HEK293T (cell line): Measurements from ENCODE around the gene ZNF358.

Source experiments
- CTCF ChIA-PET: fragments of 350-600 bp; formaldehyde crosslinking; extraction: SDS; loops from one replicate; lab custom pipeline; 2021; ENCODE audit warnings: antibody characterized with exemption, inconsistent platforms; lab: Yijun Ruan, JAX
- POLR2A ChIA-PET: fragments of 350-600 bp; formaldehyde crosslinking; extraction: SDS; loops from one replicate; lab custom pipeline; 2020; ENCODE audit warnings: antibody characterized with exemption, inconsistent platforms; lab: Yijun Ruan, JAX
- DNase-seq: peaks from one replicate; pipeline ENCODE4 v3.0.0; 2012; ENCODE audit warnings: mixed read lengths; ENCODE audit errors: extremely low spot score
- ARNT ChIP-seq: fragments of 450-650 bp; IDR thresholded peaks from 2 replicates; pipeline ENCODE4 v1.6.1; 2017; ENCODE audit warnings: mild to moderate bottlenecking
- BHLHE40 ChIP-seq: fragments of 450-650 bp; IDR thresholded peaks from 2 replicates; pipeline ENCODE4 v1.6.1; 2016; ENCODE audit warnings: mild to moderate bottlenecking, moderate library complexity, borderline replicate concordance
- CTBP1 ChIP-seq: fragments of 450-650 bp; IDR thresholded peaks from 2 replicates; pipeline ENCODE4 v1.6.1; 2016; ENCODE audit warnings: borderline replicate concordance
- ELF4 ChIP-seq: fragments of 450-650 bp; IDR thresholded peaks from 2 replicates; pipeline ENCODE4 v1.6.1; 2017; ENCODE audit warnings: antibody characterized with exemption
- FOXA1 ChIP-seq: fragments of 450-650 bp; IDR thresholded peaks from 2 replicates; pipeline ENCODE4 v1.6.1; 2016; ENCODE audit warnings: mild to moderate bottlenecking
- FOXK2 ChIP-seq: fragments of 450-650 bp; IDR thresholded peaks from 2 replicates; pipeline ENCODE4 v1.6.1; 2016; ENCODE audit warnings: mild to moderate bottlenecking
- FOXM1 ChIP-seq: fragments of 450-650 bp; IDR thresholded peaks from 2 replicates; pipeline ENCODE4 v1.6.1; 2017; ENCODE audit warnings: mild to moderate bottlenecking, borderline replicate concordance
- HDGF ChIP-seq: fragments of 450-650 bp; IDR thresholded peaks from 2 replicates; pipeline ENCODE4 v1.6.1; 2017; ENCODE audit warnings: antibody characterized with exemption, borderline replicate concordance
- L3MBTL2 ChIP-seq: fragments of 450-650 bp; conservative IDR thresholded peaks from 2 replicates; pipeline ENCODE4 v1.6.1; 2016; ENCODE audit warnings: mild to moderate bottlenecking
- LEF1 ChIP-seq: fragments of 450-650 bp; IDR thresholded peaks from 2 replicates; pipeline ENCODE4 v1.6.1; 2017; ENCODE audit warnings: mild to moderate bottlenecking, borderline replicate concordance
- NFRKB ChIP-seq: fragments of 450-650 bp; IDR thresholded peaks from 2 replicates; pipeline ENCODE4 v1.6.1; 2016; ENCODE audit warnings: mild to moderate bottlenecking, moderate library complexity
- PKNOX1 ChIP-seq: fragments of 450-650 bp; IDR thresholded peaks from 2 replicates; pipeline ENCODE4 v1.6.1; 2016
- SP1 ChIP-seq: fragments of 450-650 bp; IDR thresholded peaks from 2 replicates; pipeline ENCODE4 v1.6.1; 2017
- SUZ12 ChIP-seq: fragments of 450-650 bp; IDR thresholded peaks from 2 replicates; pipeline ENCODE4 v1.6.1; 2016; ENCODE audit warnings: mild to moderate bottlenecking
- TARDBP ChIP-seq: fragments of 450-650 bp; IDR thresholded peaks from 2 replicates; pipeline ENCODE4 v1.6.1; 2016
- ZNF384 ChIP-seq: fragments of 450-650 bp; IDR thresholded peaks from 2 replicates; pipeline ENCODE4 v1.6.1; 2016

Gene ZNF358

GRCh38 chr19:7558667-7559066 is 42.8 kb downstream of the ZNF358 start:
- TF ChIP-seq NFRKB (no peak), TARDBP (no peak), CTBP1 (no peak), BHLHE40 (no peak), HDGF (no peak), FOXK2 (no peak)
- POLR2A ChIA-PET, result no interaction called here
- CTCF ChIA-PET, result interaction anchor here (1.2 kb wide), 1 partner anchor 10 kb away, joined by 3 read pairs; no protein-coding TSS in a partner anchor
- DNase-seq, result no peak

GRCh38 chr19:7559102-7559501 is 43.2 kb downstream of the ZNF358 start:
- no peak for TF ChIP-seq CTBP1
- no peak for TF ChIP-seq BHLHE40
- no peak for TF ChIP-seq FOXM1
- TF ChIP-seq NFRKB, result no peak
- no peak for TF ChIP-seq TARDBP
- no peak for TF ChIP-seq PKNOX1
- no peak for TF ChIP-seq ELF4
- TF ChIP-seq ARNT, result no peak
- no peak for TF ChIP-seq FOXA1
- no peak for TF ChIP-seq SUZ12
- TF ChIP-seq SP1, result no peak
- no peak for TF ChIP-seq FOXK2
- TF ChIP-seq L3MBTL2, result no peak
- TF ChIP-seq ZNF384, result no peak
- TF ChIP-seq HDGF, result no peak
- TF ChIP-seq LEF1, result no peak
- no peak for DNase-seq
- CTCF ChIA-PET, result interaction anchor here (1.2 to 1.4 kb wide), 2 partner anchors 9 kb away, joined by 3 to 5 read pairs; no protein-coding TSS in a partner anchor
- POLR2A ChIA-PET, result interaction anchor here (1.1 kb wide), 1 partner anchor 122 kb away, joined by 3 read pairs; the partner anchor contains the start of gene TRAPPC5

- no peak for TF ChIP-seq HDGF
- TF ChIP-seq BHLHE40, result no peak
- TF ChIP-seq LEF1, result no peak
- TF ChIP-seq SUZ12, result no peak
- TF ChIP-seq ZNF384, result no peak
- POLR2A ChIA-PET, result no interaction called here
- CTCF ChIA-PET, result interaction anchor here (1.4 kb wide), 1 partner anchor 8 kb away, joined by 5 read pairs; no protein-coding TSS in a partner anchor
- DNase-seq, result no peak
These were observed 44.4 kb downstream of the ZNF358 start for GRCh38 chr19:7560255-7560654.

- no peak for TF ChIP-seq SUZ12
- TF ChIP-seq FOXK2, result no peak
- TF ChIP-seq ZNF384, result no peak
- no peak for TF ChIP-seq PKNOX1
- no peak for TF ChIP-seq BHLHE40
- no peak for TF ChIP-seq HDGF
- TF ChIP-seq FOXM1, result no peak
- no peak for TF ChIP-seq LEF1
- no peak for TF ChIP-seq CTBP1
- no peak for TF ChIP-seq FOXA1
- no peak for TF ChIP-seq ELF4
- no peak for TF ChIP-seq NFRKB
- no peak for TF ChIP-seq L3MBTL2
- no peak for TF ChIP-seq TARDBP
- TF ChIP-seq SP1, result no peak
- ChIA-PET CTCF (no interaction called here), POLR2A (no interaction called here)
- no peak for DNase-seq
These were observed 45.4 kb downstream of the ZNF358 start for GRCh38 chr19:7561325-7561724.

GRCh38 chr19:7562646-7563393 is 46.9 kb downstream of the ZNF358 start:
- TF ChIP-seq ZNF384, result no peak
- no peak for TF ChIP-seq FOXK2
- TF ChIP-seq TARDBP, result no peak
- TF ChIP-seq FOXA1, result no peak
- TF ChIP-seq L3MBTL2, result no peak
- no peak for TF ChIP-seq CTBP1
- TF ChIP-seq FOXM1, result no peak
- no peak for TF ChIP-seq BHLHE40
- TF ChIP-seq PKNOX1, result no peak
- no peak for TF ChIP-seq LEF1
- no peak for TF ChIP-seq HDGF
- TF ChIP-seq ELF4, result no peak
- no peak for TF ChIP-seq ARNT
- peak; percentile 26 for DNase-seq
- POLR2A ChIA-PET, result no interaction called here

GRCh38 chr19:7564866-7565265 is 49.0 kb downstream of the ZNF358 start:
- POLR2A ChIA-PET, result interaction anchor here (0.7 kb wide), 1 partner anchor 466 kb away, joined by 3 read pairs; no protein-coding TSS in a partner anchor
- no peak for DNase-seq
- CTCF ChIA-PET, result interaction anchor here (0.7 kb wide), 1 partner anchor 116 kb away, joined by 4 read pairs; the partner anchor contains the start of gene TRAPPC5
- TF ChIP-seq CTBP1, result no peak
- no peak for TF ChIP-seq PKNOX1
- TF ChIP-seq FOXM1, result no peak
- TF ChIP-seq TARDBP, result no peak
- TF ChIP-seq L3MBTL2, result no peak
- no peak for TF ChIP-seq ELF4

More at GRCh38 chr19:7562646-7563393, 46.9 kb downstream of the ZNF358 start:
- CTCF ChIA-PET, result no interaction called here
